ENCODE data around the gene CCNL2. TPM values are rescaled to one million over a fixed set of nuclear protein-coding genes. Genes with fewer than 3 reads are reported as not detected.

Gene CCNL2
- total RNA-seq, 1 experiment from 2014 or later = 142 TPM

DNA sequence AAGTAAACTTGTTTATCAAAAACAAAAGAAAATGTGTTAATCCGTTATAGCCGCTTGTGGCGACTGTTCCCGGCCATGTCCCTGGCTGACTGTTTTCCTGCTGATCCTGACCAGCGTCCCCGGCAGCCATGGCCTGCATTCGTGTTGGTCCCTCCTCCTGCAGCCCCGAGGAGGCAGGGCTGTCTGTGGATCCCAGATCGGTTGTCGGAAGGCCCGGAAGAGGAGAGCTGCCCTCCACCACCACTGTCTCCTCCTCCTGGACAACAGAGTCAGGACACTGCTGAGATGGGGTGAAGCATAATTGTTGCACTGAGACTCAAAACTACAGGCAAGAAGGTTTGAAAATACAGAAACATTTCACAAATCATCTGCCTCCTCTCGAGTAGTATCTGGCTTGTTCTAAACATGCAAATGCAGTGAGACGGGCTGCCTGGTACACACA lies 37.1 kb downstream of the CCNL2 start:
- Mint-ChIP-seq H3K36me3 (no peaks in the 10 kb centered on the region), H3K27ac (peak overlapping the region; percentile 65; the same call in 1 of the 2 replicates), H3K27me3 (ENCODE audit: low read depth) (peaks cover 30% of the 10 kb centered on the region), H3K4me3 (no peak overlapping the region), H3K4me1 (peaks cover 21% of the 10 kb centered on the region), H3K9me3 (no peaks in the 10 kb centered on the region)
- DNase-seq (ENCODE audit: low spot score) (peak; percentile 45), ATAC-seq (peak; percentile 41)
- TF ChIP-seq CTCF (IDR thresholded peaks at IDR 0.05) (no peak), MYBL2 (CRISPR knock-in tag; IDR thresholded peaks at IDR 0.05) (no peak), CREM (CRISPR knock-in tag; IDR thresholded peaks at IDR 0.05) (no peak), TCF7 (CRISPR knock-in tag; IDR thresholded peaks at IDR 0.05; ENCODE audit: low read depth) (no peak), JAZF1 (CRISPR knock-in tag; IDR thresholded peaks at IDR 0.05) (no peak), FOXK1 (CRISPR knock-in tag; IDR thresholded peaks at IDR 0.05) (no peak), TEAD4 (CRISPR knock-in tag; IDR thresholded peaks at IDR 0.05) (no peak), PRRX2 (CRISPR knock-in tag; IDR thresholded peaks at IDR 0.05) (no peak), ZNF396 (CRISPR knock-in tag; IDR thresholded peaks at IDR 0.05; ENCODE audit: borderline replicate concordance) (no peak), NFE2L1 (CRISPR knock-in tag; IDR thresholded peaks at IDR 0.05) (no peak)
- TF ChIP-seq, protein P1, sequence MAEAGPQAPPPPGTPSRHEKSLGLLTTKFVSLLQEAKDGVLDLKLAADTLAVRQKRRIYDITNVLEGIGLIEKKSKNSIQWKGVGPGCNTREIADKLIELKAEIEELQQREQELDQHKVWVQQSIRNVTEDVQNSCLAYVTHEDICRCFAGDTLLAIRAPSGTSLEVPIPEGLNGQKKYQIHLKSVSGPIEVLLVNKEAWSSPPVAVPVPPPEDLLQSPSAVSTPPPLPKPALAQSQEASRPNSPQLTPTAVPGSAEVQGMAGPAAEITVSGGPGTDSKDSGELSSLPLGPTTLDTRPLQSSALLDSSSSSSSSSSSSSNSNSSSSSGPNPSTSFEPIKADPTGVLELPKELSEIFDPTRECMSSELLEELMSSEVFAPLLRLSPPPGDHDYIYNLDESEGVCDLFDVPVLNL (CRISPR knock-in tag; IDR thresholded peaks at IDR 0.05; ENCODE audit: borderline replicate concordance, low read depth) = no peak
- TF ChIP-seq, protein P2, sequence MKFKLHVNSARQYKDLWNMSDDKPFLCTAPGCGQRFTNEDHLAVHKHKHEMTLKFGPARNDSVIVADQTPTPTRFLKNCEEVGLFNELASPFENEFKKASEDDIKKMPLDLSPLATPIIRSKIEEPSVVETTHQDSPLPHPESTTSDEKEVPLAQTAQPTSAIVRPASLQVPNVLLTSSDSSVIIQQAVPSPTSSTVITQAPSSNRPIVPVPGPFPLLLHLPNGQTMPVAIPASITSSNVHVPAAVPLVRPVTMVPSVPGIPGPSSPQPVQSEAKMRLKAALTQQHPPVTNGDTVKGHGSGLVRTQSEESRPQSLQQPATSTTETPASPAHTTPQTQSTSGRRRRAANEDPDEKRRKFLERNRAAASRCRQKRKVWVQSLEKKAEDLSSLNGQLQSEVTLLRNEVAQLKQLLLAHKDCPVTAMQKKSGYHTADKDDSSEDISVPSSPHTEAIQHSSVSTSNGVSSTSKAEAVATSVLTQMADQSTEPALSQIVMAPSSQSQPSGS (CRISPR knock-in tag; IDR thresholded peaks at IDR 0.05; ENCODE audit: borderline replicate concordance, low read depth) = no peak
- CTCF ChIA-PET = interaction anchor here (0.6 to 2.0 kb wide), 4 partner anchors 10 to 457 kb away, joined by 3 to 5 read pairs (median 5); no protein-coding TSS in a partner anchor
- POLR2A ChIA-PET = interaction anchor here (0.6 kb wide), 1 partner anchor 62 kb away, joined by 4 read pairs; no protein-coding TSS in a partner anchor

DNA sequence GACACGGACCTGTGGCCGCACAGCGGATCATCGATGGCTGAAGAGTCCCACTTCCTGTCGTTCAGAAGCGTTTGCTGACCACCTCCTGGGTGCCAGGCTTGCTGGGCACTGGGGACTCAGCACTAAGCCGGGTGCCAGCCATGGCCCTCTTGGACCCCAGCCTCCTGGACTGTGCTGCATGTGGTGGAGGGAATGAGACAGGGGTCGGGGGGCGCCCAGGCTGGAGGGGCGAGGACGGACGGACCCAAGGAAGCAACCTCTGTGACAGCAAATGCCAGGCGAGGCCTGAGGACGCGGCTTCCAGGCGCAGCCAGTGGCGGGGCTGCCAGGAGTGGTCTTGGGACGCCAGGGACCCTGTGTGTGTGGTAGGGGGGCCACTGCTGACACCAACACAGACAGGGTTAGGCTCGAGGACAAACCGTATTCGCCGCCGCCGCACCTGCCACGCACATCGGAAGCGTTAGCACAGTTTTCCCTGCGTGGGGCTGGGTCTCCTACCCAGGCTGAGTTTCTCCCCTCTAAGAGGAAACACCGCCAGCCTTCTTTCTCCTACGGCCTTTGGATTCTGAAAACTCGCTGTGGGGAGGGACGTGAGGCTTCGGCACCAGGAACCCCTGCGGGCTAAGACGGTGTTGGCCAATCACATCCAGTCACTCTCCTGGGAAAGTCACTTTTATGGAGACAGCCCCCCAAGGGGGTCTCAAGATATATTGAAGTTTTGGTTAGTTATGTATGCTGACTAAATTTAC lies 37.7 kb downstream of the CCNL2 start:
- H3K4me3 Mint-ChIP-seq = no peak overlapping the region
- H3K27ac Mint-ChIP-seq = peak overlapping the region; percentile 62; the same call in 1 of the 2 replicates

More for the DNA sequence above, 37.7 kb downstream of the CCNL2 start:
- no peaks in the 10 kb centered on the region for H3K9me3 Mint-ChIP-seq
- CTCF ChIA-PET = interaction anchor here (1.1 to 2.0 kb wide), 2 partner anchors 9 to 11 kb away, joined by 3 to 5 read pairs; no protein-coding TSS in a partner anchor
- no peak for TF ChIP-seq KAT7 (CRISPR knock-in tag; IDR thresholded peaks at IDR 0.05; ENCODE audit: borderline replicate concordance)
- TF ChIP-seq, protein P3, sequence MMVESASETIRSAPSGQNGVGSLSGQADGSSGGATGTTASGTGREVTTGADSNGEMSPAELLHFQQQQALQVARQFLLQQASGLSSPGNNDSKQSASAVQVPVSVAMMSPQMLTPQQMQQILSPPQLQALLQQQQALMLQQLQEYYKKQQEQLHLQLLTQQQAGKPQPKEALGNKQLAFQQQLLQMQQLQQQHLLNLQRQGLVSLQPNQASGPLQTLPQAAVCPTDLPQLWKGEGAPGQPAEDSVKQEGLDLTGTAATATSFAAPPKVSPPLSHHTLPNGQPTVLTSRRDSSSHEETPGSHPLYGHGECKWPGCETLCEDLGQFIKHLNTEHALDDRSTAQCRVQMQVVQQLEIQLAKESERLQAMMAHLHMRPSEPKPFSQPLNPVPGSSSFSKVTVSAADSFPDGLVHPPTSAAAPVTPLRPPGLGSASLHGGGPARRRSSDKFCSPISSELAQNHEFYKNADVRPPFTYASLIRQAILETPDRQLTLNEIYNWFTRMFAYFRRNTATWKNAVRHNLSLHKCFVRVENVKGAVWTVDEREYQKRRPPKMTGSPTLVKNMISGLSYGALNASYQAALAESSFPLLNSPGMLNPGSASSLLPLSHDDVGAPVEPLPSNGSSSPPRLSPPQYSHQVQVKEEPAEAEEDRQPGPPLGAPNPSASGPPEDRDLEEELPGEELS (CRISPR knock-in tag; IDR thresholded peaks at IDR 0.05) = no peak
- no peak for TF ChIP-seq NR2C2 (CRISPR knock-in tag; IDR thresholded peaks at IDR 0.05)
- no peak for TF ChIP-seq NFE2L1 (CRISPR knock-in tag; IDR thresholded peaks at IDR 0.05)
- TF ChIP-seq SMAD3 (CRISPR knock-in tag; IDR thresholded peaks at IDR 0.05; ENCODE audit: borderline replicate concordance) = no peak
- TF ChIP-seq ELF4 (CRISPR knock-in tag; IDR thresholded peaks at IDR 0.05; ENCODE audit: low read depth) = no peak
- TF ChIP-seq, protein P4, sequence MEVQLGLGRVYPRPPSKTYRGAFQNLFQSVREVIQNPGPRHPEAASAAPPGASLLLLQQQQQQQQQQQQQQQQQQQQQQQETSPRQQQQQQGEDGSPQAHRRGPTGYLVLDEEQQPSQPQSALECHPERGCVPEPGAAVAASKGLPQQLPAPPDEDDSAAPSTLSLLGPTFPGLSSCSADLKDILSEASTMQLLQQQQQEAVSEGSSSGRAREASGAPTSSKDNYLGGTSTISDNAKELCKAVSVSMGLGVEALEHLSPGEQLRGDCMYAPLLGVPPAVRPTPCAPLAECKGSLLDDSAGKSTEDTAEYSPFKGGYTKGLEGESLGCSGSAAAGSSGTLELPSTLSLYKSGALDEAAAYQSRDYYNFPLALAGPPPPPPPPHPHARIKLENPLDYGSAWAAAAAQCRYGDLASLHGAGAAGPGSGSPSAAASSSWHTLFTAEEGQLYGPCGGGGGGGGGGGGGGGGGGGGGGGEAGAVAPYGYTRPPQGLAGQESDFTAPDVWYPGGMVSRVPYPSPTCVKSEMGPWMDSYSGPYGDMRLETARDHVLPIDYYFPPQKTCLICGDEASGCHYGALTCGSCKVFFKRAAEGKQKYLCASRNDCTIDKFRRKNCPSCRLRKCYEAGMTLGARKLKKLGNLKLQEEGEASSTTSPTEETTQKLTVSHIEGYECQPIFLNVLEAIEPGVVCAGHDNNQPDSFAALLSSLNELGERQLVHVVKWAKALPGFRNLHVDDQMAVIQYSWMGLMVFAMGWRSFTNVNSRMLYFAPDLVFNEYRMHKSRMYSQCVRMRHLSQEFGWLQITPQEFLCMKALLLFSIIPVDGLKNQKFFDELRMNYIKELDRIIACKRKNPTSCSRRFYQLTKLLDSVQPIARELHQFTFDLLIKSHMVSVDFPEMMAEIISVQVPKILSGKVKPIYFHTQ (CRISPR knock-in tag; IDR thresholded peaks at IDR 0.05) = no peak
- no peak for TF ChIP-seq RORB (CRISPR knock-in tag; IDR thresholded peaks at IDR 0.05)
- no peak for TF ChIP-seq ZNF512 (CRISPR knock-in tag; IDR thresholded peaks at IDR 0.05; ENCODE audit: borderline replicate concordance)
- H3K36me3 Mint-ChIP-seq = no peaks in the 10 kb centered on the region
- ATAC-seq = no peak
- POLR2A ChIA-PET = no interaction called here
- H3K4me1 Mint-ChIP-seq = peaks cover 21% of the 10 kb centered on the region
- peaks cover 30% of the 10 kb centered on the region for H3K27me3 Mint-ChIP-seq (ENCODE audit: low read depth)
- DNase-seq (ENCODE audit: low spot score) = peak; percentile 10

Data from WTC11 (cell line).